GM21360 (cell line): ENCODE measurements around the gene SOX5.

Experiments
- ATAC-seq: cut with Tn5 transposase; IDR thresholded peaks from one replicate; pipeline ENCODE4 v1.9.1; 2021; ENCODE audit warnings: mild to moderate bottlenecking, moderate library complexity; ENCODE audit not compliant: unreplicated experiment

Gene SOX5

DNA sequence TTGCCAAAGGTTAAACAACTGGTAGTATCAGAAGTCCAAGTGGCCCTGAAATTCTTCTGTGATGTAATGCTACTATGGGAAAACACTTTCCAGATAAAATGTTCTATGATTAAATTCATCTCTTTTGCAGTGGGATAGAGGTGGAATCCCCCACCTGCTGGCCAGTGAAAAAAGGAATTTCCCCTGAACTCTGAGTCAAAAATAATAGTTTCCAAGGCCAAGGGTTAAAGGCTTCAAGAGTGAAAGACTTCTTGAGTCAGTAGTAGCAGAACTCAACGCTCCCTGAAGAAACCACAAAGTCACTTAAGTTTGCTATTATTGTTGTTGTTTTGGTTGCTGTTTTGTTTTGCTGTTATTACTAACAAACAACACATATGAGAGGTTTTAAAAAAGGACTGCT is 330.8 kb downstream of the SOX5 start:
- ATAC-seq = no peak

DNA sequence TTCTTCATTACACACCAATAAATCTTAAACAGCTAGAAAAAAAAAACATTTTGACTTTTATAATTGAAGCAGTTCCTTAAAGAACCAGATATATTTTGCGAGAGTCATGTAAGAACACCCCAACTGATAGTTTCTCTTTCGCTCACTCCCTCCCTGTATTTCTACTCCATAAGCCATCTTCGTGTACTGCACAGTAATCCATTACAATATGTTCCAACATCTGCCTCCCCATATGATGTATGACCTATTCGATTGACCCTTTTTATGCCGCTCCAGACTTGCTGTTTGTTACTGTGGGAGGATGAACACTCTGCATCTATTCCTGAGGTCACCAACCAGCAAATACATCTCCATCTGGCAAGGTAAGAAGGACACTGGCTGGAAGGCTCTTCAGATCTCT is 331.7 kb downstream of the SOX5 start:
- no peak for ATAC-seq

- no peak for ATAC-seq
Observed at GRCh38 chr12:23614280-23614679, 335.2 kb downstream of the SOX5 start.

- ATAC-seq = no peak
Observed at GRCh38 chr12:23611320-23611719, 338.1 kb downstream of the SOX5 start.

DNA sequence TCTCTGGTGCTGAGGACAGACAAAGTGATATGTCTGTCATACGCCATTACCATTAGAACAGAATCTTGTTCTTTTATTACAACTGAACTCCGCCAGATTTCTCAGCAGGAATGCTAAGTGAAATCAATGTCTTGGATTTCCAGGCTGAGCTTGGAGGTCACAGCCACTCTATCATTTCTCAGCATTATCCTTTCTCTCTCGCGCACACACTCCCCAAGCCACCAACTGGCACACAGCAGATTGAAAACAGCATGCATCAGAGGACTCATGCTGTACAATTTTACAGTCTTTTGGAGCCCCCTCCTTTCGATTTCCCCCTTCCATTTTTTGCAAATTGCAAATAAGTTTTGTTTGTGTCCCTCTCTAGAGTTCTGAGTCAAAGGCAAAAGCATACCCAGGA is 348.6 kb downstream of the SOX5 start:
- no peak for ATAC-seq

- ATAC-seq = no peak
Observed at GRCh38 chr12:23596568-23596967, 352.9 kb downstream of the SOX5 start.

DNA sequence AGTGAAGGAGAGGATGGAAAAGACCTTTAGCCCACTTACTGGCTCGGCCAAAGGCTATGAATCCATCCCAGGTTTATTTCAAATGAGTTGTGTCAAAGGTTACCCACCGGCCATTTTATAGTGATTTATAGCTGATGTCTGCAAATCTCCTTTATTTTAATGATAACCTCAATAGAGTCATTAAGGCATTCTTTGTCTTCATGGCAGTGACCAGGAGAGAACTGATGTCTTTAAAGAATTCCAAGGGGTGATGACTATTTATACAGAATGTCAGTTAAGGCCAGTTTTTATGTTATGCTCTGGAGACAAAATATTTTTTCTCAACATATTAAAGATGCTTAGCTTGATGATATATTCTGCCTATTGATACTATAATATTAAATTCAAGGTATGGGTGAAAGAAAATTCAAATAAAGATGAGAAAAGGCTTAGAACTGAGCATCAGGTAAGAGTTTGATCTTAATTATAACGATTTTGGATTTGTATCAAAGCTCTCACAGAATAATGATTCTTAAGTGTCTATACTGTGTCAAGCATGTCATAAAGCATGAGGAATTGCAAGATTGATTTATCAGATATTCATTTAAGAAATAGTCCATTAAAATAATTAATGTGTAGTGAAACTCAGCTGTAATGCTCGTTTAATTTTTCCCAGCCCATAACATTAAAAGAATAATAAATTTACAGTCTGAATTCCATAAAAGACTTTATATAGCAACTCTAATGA is 361.5 kb downstream of the SOX5 start:
- ATAC-seq = no peak

GRCh38 chr12:23585782-23586163 is 363.7 kb downstream of the SOX5 start:
- no peak for ATAC-seq

- no peak for ATAC-seq
Observed at GRCh38 chr12:23585156-23585781, 364.2 kb downstream of the SOX5 start.

DNA sequence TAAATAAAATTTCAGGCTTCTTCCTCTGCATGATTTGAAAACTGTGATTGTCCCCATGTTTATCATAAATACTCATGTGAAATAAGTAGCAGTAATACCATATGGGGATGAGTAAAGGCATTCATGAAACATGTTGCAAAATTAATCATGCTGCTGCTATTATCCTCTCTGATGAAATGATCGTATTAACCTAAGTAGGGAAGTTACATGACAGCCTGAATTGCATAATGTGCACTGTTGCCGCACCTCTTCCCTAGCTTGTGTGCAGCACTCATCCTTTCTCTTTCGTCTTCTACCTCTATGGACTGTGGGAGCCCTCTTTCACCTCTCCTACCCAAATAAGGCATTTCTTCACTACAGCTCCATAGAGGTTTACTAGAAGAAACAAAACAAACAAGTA is 367.6 kb downstream of the SOX5 start:
- no peak for ATAC-seq

GRCh38 chr12:23579257-23579656 is 370.2 kb downstream of the SOX5 start:
- no peak for ATAC-seq

GRCh38 chr12:23576372-23576771 is 373.1 kb downstream of the SOX5 start:
- peak; percentile 62 for ATAC-seq

- ATAC-seq = no peak
Observed at GRCh38 chr12:23569356-23569755, 380.1 kb downstream of the SOX5 start.

GRCh38 chr12:23566133-23566532 is 383.3 kb downstream of the SOX5 start:
- ATAC-seq = no peak

GRCh38 chr12:23564451-23565152 is 384.9 kb downstream of the SOX5 start:
- ATAC-seq = no peak

DNA sequence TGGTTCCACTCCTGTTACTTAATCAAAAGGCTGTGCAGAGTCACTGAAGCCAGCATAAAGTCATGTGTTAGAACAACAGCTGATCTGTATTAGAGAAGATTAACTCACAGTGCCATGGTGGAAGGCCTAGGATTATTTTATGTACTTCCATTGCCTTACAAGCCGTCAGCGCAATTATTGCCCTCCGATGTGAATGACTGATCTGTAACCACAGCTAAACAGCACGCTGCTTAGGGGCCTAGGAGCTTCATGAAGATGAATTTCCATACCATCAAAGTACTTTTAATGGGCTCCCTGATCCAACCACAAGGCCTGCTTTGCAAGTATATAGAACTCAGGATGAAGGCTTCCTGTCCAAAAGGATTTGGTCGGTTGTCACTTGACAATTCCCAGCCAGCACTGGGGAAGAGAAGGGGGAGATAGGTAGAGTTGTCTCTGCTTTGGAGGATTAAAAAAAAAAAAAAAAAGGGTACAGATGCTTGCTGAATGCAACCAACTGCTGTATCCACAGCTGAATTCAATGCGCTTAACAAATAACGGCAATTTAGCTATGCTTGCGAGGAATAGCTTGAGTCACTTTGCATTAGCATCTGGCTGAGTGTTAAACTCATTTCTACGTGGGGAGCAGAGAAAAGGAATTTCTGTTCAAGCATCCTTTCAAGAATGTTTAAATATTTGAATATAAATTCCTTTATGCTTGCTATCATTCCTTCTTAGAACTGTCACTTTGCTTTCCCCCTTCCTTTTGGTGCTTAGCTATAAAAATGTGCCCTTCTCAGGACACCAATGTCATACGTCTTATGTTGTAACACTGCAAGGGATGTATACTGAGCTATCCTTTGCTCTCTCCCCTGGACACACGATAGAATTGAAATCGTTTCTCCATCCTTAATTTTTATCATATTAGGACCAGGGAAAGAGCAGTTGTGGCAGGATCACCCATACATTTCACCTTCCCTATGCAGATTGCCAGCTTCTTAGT is 387.8 kb downstream of the SOX5 start:
- ATAC-seq = no peak

DNA sequence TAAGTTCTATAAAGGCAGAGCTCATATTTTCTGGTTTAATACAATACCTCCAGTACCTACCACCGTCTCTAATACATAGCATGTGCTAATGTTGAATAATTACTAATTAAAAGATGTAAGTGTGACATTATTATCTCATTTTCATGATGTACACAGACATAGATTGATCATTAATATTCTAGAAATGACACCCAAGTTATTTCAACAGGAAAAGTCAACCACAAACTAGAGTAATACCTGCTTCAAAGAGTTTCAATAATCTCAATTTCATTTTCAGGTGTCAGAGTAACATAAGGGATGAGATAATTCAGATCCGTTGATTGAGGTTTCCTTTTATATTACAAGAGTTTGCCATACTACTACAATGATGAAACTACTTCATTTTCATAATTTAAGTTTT is 388.9 kb downstream of the SOX5 start:
- no peak for ATAC-seq

- no peak for ATAC-seq
Observed at GRCh38 chr12:23559268-23559753, 390.2 kb downstream of the SOX5 start.

DNA sequence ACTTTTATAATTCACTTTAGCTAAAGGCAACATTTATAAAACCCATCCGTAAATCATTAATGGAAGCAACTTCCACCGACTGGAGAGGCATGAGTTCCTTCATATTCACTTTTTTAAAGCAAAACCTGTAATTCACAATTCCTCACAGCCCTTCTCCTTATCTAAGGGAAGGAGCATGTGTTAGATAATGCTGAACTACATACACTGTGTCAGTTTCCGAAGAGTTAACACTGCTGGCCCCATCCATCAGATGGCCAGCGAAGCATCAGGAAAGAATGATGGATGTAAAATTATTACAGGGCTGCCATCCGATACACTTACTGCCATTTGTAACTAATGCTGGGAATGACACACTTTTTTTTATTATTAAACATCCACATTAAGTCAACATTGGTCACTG is 392.8 kb downstream of the SOX5 start:
- ATAC-seq = no peak

GRCh38 chr12:23555825-23556207 is 393.7 kb downstream of the SOX5 start:
- ATAC-seq = no peak
